GM21381 (cell line): ENCODE measurements around the gene NXPH4.

Experiments
- ATAC-seq: cut with Tn5 transposase; IDR thresholded peaks from one replicate; pipeline ENCODE4 v1.9.1; 2021; ENCODE audit warnings: mild to moderate bottlenecking, moderate library complexity; ENCODE audit not compliant: unreplicated experiment

NXPH4 gene

DNA sequence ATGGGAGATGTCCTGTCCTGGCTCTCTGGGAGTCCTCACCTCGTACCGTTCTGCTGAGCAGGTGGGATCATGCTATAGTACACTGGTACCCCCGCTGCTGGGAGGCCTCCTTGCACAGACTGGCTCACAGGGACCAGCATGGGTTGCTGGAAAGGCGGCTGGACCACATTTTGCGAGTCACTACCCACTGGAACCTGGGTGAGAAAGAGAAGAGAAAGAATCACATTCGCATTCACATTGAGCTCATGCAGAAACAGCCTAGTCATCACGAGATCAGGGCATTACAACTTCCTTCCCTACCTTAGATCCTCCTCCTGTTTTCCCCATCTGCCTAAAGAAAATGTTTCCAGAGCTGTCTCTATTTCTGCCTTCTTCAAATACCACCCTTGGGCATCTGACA is 51.7 kb downstream of the NXPH4 start:
- no peak for ATAC-seq

DNA sequence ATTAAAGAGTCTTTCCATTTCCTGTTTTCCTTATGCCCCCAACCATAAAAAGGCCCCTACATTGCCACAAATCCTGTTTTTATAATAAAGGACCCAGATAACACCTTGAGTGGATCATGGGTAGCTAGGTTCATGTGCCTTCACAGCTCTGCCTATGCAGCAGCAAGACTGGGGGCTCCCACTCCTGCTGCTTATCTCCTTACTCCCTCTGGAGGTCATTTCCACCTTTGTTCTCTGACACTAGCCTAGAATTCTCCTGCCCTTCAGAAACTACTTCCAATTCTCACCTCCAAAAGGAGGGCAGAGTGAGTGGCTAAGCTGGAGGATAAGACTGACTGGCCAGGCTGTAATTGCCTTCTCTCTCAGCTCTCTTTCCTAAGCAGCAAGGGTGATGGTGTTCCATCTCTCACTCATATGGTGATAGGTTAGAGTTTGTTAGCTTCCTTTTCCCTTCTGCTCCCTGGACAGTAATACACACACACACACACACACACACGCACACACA is 54.4 kb downstream of the NXPH4 start:
- ATAC-seq, result no peak

DNA sequence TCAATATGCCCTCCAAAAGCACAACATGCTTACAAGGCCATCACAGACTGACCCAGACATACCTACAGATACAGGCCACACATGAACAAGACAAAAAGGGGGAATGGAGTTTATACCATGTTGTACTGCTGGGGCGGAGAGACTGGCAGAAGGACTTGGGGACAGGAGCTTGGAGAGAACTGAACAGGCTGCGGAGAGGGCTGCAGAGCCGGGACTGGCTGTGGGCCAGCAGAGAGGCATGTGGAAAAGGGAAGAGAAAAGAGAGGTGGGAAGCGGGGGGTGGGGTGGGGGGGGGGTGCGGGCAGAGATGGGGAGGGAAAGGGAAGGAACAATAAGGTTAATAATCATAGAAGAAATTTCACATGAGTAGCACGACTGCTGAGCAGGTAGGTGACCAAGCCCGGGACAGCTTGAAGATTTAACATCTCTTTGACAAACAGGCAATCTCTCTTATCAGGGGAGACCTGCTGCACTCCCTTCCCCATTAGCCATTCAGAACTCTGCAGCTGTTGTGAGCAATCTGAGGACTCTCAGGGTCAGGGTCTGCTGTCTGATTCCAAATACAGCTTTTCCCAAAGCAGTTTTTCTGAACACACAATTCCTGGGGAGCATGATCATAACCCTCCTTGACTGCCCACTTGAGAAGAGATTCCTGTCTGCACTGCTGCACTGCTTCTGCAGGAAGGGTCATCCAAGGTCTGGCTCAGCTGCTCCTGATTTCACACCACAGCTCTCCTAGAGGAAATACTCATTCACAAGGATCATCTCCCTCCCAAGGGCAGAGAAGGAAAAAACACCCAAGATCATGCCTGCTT is 56.0 kb downstream of the NXPH4 start:
- no peak for ATAC-seq

DNA sequence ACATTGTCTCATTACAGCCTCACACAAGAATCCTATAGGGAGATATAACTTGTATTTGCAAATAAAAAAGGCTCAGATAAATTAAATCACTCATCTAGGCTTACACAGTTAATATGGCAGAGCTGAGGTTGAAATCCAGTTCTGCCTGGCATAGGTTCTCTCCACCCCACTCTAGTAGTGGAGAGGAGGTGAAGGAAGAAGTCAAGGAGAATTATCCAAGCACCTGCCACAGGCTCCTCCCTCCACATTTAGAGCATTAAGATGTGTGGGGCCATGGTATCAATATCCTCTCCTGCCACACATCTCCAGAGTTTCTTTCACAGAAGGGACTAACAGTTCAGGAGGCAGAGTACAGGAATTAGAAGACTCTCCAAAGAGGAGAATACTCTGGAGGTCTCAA is 56.9 kb downstream of the NXPH4 start:
- ATAC-seq, result no peak
